ENCODE results near the gene RPS6KA3.
"Not testable (repeated sequence)": the region's sequence is repeated elsewhere in the genome, so short reads cannot be mapped to it uniquely, and the experiment has no call there.

The RPS6KA3 gene

DNA sequence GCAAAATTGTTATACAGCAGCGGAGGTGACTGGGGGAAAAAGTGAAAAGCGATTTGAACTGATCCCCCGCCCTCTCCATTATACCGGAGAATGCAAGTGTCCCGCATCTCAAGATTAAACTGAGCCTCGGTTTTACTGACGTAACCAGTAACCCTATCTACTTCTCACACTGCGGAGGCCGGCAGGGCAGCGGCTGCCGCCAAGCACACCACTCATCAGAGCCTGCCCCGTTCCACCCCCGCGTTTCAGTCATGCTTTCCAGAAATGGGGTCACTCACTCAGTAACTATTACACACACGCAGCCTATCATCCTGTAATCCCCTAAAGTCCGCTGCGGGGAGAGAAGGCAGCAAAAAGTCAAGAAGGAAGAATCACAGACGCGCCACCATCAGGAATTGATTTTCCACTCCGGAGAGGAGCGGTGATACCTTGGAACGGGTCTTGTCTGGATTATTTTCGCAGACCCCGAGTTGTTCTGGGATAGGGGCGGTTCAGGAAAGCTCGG, 1.4 kb downstream of the RPS6KA3 start:
- DNase-seq (ENCODE audit: low spot score): no peak

DNA sequence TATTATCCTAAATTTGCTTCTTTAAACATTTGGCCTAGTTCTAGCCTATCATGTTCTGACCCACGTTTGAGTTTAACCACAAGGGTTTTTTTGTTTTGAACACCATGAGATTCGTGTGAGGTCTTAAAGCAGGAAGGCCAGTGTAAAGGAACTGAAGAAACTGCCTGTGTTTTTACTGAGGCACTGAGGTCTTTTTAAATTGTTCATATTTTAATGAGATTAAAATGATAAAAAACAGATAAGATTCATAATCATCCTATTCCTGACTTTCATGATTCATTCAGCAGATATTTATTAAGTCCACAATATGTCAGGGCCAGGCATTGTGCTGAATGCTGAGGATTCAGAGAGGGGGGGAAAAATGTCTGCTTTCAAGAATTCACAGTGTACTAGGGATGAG, 3.2 kb downstream of the RPS6KA3 start:
- DNase-seq (ENCODE audit: low spot score): no peak

DNA sequence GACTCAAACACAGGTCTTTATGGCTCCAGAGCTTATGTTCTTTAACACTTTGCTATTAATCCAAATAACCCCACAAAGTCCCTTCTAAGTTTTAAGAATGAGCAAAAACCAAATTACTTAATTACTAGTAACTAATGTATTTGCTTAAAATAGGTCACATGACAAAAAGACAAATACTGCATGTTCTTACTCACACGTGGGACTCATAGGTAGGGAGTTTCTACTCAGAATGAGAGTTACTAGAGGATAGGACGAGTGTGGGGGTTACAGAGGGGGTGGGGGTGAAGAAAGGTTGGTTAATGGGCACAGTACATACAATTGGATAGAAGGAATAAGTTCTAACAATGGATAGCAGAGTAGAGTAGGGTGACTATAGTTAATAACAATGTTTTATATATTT, 5.8 kb downstream of the RPS6KA3 start:
- no peak for DNase-seq (ENCODE audit: low spot score)

DNA sequence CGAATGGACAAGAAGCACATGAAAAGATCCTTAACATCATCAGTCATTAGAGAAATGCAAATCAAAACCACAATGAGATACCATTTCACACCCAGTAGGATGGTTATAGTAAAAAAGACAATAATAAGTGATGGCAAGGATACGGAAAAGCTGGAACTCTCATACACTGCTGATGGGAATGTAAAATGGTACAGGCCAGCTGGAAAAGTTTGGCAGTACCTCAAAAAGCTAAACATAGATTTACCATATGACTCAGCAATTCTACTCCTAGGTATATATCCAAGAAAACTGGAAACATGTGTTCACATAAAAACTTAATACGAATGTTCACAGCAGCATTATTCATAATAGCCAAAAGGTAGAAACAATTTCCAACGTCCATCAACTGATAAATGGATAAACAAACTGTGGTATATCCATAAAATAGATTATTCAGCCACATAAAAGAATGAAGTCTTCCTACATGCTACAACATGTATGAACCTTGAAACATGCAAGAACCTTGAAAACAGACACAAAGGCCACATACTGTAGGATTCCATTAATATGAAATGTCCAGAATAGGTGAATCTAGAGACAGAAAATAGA, 11.9 kb downstream of the RPS6KA3 start:
- DNase-seq (ENCODE audit: low spot score): no peak

DNA sequence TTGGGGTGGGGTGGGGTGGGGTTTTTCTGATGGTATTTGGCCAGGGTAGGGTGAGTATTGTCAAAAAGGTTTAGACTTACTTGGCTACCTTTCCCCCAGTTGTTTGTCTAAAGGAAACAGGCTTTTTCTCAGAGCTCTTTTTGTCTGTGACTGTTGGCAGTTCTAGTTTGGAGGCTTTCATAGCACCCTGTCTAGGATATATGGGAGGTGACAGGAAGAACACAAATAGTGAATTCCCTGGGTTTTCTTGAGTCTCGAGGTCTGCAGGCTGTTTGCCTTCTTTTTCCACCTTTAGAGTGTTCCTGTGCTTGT, 13.5 kb downstream of the RPS6KA3 start:
- DNase-seq (ENCODE audit: low spot score): no peak

DNA sequence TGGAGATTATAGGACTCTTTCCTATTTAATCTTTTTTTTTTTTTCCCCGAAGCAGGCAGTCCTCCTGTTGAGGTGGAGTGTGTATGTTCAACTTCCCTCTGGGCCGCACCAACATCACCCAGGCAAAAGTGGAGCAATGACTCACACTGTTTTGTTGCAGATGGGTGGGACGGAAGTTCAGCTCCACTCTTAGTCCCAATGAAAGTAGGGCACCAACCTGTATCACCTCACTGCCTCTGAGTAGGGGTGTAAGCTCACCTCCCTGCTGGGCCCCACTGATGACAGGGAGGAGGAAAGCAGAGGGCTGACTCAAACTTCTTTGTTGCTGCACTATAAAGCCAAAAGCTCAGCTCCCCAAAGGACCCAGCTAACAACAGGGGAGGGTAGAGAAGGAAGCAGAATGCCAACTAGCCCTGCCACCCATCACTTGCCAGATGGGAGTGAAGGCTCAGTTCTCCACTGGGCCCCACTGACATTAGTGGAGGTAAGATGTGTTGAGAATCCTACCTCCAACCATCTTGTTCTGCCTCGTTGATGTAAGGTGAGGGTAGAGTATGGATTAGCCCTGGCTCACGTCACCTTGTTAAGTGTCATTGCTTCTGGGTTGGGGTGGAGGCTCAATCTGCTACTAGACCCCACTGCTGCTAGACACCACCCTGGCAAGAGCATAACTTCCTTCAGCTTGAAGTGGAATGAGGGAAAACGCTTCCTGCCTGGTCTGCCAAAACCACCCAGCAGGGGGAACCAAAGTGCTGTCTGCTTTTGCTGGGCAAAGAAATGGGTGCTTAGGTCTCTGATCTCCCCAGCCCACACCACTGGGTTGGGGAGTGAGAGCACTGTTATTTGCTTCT, 14.1 kb downstream of the RPS6KA3 start:
- DNase-seq (ENCODE audit: low spot score): no peak

DNA sequence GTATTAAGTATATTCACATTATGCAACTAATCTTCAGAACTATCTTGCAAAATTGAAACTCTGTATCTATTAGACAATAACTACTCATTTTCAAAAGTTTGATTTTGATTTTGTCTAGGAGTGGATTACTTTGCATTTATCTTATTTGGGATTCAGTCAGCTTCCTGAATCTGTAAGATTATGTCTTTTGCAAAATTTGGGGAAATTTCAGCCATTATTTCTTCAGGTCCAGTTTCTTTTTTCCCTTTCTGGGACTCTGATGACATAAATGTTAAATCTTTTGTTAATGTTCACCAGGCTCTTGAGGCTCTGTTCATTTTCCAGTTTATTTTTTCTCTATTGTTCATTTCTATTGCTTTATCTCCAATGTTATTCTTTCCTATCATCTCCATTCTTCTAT, 15.0 kb downstream of the RPS6KA3 start:
- no peak for DNase-seq (ENCODE audit: low spot score)

DNA sequence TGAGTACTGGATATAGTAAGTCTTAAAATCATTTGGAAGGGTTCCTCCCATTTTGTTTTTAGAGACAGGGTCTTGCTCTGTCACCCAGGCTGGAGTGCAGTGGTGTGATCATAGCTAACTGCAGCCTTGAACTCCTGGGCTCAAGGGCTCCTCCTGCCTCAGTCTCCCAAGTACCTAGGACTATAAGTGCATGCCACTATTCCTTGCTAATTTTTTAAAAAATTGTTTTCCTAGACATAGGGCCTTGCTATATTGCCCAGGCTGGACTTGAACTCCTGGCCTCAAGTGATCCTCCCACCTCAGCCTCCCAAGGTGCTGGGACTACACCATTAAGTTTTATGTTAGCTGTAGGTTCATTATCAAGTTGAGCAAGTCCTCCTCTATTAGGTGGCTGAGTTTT, 16.6 kb downstream of the RPS6KA3 start:
- not testable (repeated sequence) for DNase-seq (ENCODE audit: low spot score)

DNA sequence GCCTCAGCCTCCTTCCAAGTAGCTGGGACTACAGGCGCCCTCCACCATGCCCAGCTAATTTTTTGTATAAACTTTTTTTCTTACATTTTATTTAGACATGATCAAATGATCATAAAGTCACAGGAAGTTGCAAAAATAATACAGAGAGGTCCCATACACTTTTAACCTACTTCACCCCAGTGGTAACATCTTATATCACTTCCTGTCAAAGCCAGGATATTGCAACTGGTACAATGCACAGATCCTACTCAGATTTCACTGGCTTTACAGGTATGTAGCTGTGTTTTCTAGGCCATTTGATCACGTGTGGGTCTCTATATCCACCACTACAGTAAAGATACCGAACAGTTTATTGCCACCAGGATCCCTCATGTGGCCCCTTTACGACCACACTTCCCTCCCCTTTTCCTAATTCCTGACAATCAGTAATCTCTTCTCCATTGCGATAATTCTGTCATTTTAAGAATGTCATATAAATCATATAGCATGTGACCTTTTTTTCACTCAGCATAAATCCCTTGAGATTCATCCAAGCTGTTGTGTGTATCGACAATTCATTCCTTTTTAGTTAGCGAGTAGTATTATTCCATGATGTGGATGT, 18.0 kb downstream of the RPS6KA3 start:
- no peak for DNase-seq (ENCODE audit: low spot score)

DNA sequence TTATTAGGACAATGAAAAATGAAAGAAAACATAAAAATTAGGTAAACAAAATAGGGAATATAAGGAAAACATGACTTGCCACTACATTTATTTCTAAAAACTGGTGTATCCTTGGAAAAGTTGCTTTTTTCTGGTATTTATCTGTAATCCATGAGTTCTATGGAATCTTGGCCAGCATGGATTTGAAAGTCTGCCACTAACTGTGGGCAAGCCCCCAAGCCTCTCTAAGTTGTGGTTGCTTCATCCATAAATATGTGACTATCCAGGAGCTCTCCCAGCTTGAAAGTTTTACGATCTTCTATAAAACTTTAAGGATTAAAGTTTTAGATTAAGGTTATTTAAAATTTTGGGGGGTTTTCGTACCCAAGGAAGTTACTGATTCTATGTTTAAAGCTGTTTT, 21.8 kb downstream of the RPS6KA3 start:
- DNase-seq (ENCODE audit: low spot score): no peak

DNA sequence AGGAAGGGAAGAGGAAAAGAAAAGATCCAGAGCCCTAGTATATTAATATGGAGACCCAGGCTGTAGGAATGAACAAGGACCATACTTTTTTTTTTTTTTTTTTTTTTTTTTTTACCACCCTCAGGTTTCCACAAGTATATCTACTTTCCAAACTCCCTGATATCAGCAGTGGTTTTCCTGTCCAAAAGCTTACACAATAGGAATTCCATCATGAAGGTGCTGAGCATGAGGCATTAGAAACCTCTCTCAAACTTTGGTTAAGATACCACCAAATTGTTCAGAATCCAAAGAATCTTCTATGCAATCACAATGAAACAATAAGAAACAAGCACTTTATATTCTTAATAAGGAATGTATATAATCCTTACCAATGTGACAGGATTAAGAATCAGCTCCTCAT, 26.5 kb downstream of the RPS6KA3 start:
- DNase-seq (ENCODE audit: low spot score): no peak

DNA sequence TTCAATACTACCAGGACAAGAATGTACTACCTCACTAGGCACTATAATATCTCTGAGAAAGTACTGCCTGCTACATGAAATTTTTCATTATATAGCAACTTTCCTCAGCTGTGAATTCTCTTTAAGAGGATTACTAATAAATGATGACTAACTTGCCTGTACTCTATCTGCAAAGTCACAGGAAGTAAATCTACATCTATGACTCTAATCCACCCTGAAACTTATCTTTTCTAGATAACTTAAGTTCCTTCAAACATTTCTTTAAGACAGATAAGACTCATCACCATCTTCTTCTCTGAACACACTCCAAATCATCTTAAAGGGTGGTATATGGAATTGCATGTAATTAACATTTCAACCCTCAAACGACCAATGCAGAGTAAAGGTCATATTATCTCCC, 28.8 kb downstream of the RPS6KA3 start:
- no peak for DNase-seq (ENCODE audit: low spot score)

DNA sequence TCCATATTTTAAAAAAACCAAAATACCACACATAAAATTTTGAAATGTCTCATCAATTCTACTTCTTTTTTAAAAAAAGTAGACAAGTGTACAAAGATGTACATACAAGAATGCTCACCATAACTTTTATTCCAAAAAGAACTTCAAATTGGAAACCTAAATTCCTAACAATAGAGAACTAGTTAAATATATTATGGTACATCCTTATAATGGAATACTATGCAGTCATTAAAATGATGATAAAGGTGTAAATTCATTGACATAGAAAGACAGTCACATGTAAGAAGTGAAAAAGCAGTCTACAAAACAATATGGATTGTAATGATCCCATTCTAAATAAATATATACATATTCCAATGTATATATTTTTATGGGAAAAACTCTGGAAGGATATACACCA, 31.0 kb downstream of the RPS6KA3 start:
- DNase-seq (ENCODE audit: low spot score): no peak

DNA sequence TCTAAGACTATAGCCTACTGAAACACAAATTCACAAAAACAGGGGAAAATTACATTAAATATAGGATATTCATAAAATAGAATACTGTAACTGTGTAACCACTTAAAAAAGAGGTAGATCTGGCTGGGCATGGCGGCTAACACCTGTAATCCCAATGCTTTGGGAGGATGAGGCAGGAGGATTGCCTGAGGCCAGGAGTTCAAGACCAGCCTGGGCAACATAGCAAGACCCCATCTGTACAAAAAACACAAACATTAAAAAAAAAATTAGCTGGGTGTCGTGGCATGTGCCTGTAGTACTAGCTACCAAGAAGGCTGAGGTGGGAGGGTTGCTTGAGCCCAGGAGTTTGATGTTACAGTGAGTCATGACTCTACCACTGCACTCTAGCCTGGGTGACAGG, 33.4 kb downstream of the RPS6KA3 start:
- no peak for DNase-seq (ENCODE audit: low spot score)

DNA sequence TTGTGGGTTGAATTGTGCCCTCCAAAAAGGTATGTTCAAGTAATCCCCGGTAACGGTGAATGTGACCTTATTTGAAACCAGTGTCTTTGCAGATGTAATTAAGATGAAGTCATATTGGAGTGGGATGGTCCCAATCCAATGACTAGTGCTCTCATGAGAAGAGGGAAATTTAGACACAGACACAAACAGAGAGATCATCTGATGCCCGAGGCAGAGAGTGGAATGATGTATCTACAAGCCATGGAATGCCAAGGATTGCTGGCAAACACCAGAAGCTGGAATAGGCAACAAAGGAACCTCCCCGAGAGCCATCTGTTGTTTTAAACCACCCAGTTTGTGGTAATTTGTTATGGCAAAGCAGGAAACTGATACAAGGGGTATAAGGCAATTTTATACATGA, 35.1 kb downstream of the RPS6KA3 start:
- DNase-seq (ENCODE audit: low spot score): no peak

DNA sequence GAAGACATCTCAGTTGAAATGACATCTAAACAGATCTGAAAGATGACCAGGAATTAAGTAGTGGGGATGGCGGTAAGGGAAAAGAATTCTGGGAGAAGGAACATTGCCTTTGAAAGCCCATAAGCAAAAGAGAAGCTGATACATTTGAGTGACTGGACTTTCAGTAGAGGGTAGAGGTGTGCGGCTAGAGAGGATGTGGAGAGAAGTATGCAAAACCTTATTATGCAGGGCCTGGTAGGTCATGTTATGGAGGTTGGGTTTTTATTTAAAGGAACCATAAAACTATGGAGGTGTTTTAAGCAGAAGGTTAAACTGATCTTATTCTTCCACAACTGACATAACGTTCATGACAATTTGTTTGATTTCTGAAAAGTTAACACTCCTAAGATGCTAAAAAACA, 36.3 kb downstream of the RPS6KA3 start:
- no peak for DNase-seq (ENCODE audit: low spot score)

DNA sequence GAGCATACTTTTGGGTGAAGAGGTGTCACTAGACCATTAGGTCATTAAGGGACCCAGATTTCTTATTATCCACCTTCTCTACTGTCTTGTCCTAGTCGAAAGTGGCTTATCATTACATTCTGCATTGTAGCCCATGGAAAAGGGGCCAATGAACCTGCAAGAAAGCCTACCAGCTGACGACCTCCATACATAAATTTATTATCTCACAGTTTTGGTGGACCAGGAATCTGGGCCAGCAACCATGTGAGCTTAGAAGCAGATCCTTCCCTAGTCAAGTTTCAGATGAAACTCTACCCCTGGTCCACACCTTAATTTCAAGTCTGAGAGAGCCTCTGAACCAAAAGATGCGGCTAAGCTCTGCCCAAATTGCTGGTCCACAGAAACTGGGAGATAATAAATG, 37.6 kb downstream of the RPS6KA3 start:
- DNase-seq (ENCODE audit: low spot score): no peak

DNA sequence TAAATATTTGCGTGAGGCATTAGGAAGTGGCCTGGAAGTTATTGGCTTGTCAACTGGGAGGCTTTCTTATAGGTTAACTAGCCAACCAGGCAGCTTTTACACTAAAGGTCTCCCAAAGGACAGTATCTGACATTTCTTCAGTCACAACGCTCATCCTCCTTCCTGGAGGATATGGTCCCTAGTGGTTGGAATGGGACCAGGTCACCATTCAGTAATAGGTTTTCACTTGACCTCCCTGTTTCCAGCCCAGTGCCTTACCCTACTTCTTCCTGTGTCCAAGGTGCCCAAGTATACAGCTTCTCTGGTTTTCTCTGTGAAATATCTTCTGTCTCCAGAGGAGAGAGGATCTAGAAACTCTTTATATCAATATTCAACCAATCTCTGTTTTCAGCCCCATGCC, 38.5 kb downstream of the RPS6KA3 start:
- no peak for DNase-seq (ENCODE audit: low spot score)

DNA sequence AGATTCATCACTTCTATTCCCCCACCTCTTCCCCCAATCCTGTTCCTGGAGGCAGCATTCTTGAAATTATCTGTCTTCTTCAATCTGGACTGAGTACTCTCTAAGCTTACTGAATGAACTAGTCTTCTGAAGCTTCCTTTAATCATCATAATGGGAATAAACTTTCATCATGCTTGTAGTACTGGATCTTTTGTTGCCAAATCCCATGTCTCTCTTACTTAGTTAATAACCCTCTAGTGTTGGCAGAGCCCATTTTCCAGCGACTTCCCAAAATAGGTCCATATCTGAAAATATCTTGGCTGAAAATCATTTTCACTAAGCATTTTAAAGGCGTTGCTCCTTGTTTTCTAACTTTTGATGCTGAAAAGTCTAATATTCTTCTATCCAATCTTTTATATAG, 39.6 kb downstream of the RPS6KA3 start:
- no peak for DNase-seq (ENCODE audit: low spot score)

DNA sequence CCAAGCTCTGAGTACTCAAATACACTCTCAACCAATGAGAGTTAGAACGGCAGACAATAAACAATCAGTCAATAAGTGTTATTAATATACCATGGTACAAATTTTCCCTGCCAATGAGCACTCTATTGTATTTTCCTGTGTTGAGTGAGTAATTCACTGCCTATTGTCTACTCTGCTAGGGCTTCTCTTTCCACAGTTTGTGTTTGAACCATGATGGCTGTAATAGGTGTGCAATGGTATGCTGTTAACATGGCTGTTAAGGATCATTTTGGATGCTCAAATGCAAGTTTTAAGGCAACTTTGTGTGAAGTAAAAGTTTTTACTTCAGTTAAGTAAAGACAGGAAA, 41.2 kb downstream of the RPS6KA3 start:
- DNase-seq (ENCODE audit: low spot score): no peak

DNA sequence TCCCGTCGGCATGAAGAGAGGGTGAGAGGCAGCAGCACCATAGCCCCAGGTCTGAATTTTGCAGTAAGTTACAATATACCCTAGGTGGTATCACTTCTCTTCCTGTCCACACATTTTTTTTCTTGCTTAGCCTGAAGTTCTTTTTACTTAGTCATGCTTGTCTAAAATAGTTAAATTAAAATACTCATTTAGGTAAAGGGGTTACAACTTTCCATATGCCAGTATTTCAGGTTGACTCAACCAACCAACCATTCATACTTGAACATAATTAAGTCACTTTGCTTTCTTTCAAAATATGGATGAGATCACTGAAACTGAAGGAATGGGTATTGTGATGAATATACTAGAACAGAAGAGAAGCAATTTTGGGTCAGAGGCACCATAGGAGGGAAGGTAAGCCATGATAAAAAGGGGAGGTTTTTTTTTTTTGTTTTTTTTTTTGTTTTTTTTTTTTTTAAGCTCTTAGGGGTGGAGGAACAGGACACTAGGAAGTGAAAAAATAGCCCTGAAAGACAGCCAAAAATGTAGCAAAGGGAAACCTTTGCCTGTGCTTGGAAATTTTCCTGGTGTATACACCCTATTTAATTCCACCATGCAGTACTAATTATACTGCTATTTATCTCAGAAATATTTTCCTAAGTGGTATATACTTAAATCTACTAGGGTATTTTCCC, 41.8 kb downstream of the RPS6KA3 start:
- no peak for DNase-seq (ENCODE audit: low spot score)

DNA sequence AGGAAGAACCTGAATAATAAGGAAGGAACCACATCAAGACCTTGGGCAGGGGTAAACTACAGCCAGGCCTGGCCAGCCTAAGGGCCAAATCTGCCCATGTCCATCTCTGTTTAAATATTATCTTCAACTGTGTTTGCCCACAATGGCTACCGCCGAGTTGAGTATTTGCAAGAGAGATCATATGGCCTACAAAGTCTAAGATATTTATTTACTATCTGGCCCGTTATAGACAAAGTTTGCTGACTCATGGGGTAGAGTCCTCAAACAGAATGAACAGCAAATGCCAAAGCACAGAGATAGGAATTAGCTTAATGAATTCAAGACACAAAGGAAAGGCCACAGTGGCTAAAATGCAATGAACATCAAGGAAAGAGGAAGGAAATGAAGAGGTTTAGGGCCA, 44.8 kb downstream of the RPS6KA3 start:
- DNase-seq (ENCODE audit: low spot score): no peak

DNA sequence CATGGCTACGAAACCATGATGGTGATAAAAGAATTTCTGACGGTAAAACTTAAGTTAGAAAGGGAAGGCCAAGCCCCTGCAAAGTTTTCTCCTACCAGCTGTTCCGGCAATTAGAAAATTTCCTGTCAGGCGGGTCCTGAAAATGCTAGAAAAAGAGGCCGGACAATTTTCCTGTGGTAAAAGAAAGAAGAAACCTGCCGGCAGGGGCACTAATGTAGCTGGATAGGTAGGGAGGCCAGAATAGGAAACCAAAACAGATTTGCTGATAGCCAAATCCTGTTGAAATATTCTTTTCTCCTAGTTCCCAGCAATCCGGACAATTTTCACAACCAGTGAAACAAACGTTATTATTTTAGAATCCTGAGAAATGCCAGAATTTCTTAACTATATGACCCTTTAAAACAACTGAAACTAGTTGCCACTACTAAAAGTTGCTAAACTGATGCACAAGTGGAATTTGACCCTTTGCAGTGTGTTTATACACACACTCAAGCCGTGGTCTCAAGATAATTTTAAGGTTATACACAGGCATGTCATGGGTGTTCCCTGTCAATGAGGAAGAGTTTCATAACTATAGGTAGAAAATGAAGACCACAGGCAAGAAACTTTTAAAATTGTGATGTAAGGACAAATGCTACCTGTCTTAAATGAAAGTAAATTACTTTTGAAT, 47.7 kb downstream of the RPS6KA3 start:
- DNase-seq (ENCODE audit: low spot score): no peak

Measured in HuH-7.5 (cell line).